ENCODE measurements around the gene RASAL3. TPM values are rescaled to one million over a fixed set of nuclear protein-coding genes. Genes with fewer than 3 reads are reported as not detected.

The RASAL3 gene
- total RNA-seq, 1 donor, result not detected

DNA sequence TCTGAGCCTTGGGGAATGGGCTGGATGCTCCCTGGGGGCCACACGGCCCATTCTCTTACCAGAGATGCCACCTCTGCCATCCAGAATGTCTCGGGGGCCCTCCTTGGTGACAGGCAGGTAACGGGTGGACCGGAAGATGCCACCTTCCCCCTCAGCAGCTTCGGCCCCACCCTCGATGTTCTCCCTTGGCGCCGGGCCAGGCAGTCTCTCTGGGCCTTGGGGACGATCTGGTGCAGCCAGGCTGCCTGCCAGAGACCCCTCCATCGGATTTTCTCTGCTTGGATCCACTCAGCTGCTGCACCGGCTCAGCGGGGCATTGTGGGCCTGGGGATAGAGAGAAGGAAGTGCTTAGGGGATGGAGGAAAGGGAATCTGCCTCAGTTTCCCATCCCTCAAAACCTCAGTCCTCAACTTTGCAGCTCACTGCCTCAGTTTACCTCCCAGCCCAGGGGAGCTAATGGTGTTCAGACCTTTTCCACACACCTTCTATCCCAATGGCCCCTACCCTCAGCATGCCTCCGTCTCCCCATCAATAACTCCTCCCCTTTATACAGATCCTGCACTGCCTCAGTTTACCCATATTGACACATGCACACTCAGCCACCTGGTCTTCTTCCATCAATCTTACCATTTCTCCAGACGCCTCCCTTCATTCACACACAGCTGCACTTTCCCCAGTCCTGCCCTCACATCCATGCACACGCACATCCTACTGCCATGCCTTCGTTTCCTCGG lies 16.1 kb downstream of the RASAL3 start:
- TF ChIP-seq, protein P1, sequence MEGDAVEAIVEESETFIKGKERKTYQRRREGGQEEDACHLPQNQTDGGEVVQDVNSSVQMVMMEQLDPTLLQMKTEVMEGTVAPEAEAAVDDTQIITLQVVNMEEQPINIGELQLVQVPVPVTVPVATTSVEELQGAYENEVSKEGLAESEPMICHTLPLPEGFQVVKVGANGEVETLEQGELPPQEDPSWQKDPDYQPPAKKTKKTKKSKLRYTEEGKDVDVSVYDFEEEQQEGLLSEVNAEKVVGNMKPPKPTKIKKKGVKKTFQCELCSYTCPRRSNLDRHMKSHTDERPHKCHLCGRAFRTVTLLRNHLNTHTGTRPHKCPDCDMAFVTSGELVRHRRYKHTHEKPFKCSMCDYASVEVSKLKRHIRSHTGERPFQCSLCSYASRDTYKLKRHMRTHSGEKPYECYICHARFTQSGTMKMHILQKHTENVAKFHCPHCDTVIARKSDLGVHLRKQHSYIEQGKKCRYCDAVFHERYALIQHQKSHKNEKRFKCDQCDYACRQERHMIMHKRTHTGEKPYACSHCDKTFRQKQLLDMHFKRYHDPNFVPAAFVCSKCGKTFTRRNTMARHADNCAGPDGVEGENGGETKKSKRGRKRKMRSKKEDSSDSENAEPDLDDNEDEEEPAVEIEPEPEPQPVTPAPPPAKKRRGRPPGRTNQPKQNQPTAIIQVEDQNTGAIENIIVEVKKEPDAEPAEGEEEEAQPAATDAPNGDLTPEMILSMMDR (IDR thresholded peaks at IDR 0.05; ENCODE audit: insufficient read depth, low read depth, low read length), result no peak

DNA sequence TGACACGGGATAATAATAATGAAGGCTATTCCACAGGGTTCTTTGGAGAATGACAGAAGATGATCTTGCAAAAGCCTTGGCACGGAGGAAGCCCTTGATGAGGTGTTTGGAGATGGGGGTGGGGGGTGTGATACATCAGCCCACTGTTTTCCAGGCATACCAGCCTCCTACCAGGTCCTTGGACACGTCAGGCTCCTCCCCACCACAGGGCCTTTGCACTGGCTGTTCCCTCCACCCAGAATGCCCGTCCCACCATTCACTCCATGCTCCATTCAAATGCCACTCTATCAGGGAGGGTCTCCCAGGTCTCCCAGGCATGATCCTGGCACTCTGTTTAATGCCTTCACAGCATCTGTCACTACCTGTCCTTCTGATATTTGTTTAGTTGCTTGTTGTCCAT lies 17.3 kb downstream of the RASAL3 start:
- TF ChIP-seq, protein P1 (IDR thresholded peaks at IDR 0.05; ENCODE audit: insufficient read depth, low read depth, low read length), result no peak
- DNase-seq (ENCODE audit: low read depth), result no peak
- no peak overlapping the region for H3K4me3 ChIP-seq (ENCODE audit: low read depth, low read length)

More for the DNA sequence above, 16.1 kb downstream of the RASAL3 start:
- DNase-seq (ENCODE audit: low read depth), result no peak
- H3K4me3 ChIP-seq (ENCODE audit: low read depth, low read length), result peak overlapping the region; percentile 74

DNA sequence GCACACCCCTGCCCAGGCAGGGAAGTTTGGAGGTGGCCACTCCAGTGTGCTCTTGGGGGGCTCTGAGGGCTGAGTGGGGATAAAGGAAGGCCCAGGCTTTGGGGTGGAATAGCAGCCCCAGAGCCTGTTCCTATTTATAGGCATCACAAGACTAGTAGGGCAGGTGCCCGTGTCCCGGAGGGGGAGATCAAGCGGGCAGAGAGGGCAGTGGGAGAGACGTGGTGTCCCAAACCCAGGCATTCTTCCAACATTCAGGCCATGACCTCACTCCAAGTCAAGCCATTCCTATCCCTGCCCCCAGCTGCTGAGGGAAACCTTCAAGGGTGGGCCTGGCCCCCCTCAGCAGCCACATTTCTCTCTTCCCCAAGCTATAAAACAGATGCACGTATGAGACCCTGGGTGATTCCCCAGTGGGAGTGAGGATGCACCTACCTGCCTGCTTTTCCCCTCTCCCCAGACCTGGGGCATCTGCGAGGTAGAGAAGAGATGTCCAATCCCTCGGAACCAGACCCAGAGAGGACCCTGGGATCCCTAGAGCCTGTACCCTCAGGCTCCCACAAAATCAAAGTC lies 18.5 kb downstream of the RASAL3 start:
- DNase-seq (ENCODE audit: low read depth), result no peak
- no peak overlapping the region for H3K4me3 ChIP-seq (ENCODE audit: low read depth, low read length)
- TF ChIP-seq, protein P1 (IDR thresholded peaks at IDR 0.05; ENCODE audit: insufficient read depth, low read depth, low read length), result no peak

DNA sequence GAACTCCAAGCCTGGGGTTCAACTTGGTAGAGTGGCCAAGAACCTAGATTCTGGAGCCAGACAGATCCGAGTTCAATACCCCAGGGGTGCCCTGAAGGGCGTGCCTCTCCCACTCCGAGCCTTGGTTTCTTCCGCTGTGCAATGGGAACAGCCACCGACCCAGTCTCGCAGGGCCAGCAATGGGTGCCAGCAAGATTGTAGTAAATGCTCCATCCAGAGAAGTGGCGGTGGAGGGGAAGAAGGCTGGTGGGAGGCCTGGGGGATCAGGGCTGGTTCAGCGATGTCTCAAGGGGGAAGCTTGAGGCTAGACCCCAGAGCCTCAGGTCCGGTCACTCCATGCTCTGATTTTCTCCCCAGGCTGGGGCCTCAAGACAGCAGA lies 19.1 kb downstream of the RASAL3 start:
- TF ChIP-seq, protein P1 (IDR thresholded peaks at IDR 0.05; ENCODE audit: insufficient read depth, low read depth, low read length), result no peak
- no peak overlapping the region for H3K4me3 ChIP-seq (ENCODE audit: low read depth, low read length)
- DNase-seq (ENCODE audit: low read depth), result no peak

DNA sequence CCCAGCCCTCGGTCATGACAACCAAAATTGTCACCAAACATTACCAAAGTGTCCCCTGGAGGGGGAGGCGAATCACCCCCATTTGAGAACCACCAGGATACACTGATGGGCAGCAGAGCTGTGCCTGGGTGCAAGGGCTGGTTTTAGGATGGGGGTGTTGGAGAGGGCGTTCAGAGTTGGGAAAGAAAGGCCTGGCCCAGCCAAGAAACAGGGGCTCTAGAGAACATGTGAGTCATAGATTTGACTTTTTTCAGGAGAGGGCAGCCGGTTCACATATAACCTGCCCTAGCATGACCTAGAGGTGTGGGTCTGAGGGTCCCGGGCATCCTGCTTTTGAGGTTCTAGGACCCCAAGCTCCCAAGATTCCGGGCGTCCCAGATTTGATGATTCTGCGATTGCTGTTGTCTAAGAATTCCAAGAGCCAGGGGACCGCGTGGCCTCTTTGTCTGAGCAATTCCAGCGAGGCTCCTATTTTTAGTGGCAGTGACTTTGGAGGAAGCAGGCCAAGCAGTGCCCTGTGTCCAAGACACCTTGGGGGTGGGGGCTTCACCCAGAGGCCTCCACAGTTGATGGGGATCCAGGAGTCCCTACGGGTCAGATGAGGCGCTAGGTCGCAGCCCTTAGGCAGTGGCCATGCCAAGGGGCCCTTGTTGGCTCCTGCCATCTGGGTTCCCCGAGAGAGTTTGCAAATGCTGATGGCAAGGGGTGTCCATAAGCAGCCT lies 19.7 kb downstream of the RASAL3 start:
- TF ChIP-seq, protein P1 (IDR thresholded peaks at IDR 0.05; ENCODE audit: insufficient read depth, low read depth, low read length), result no peak
- DNase-seq (ENCODE audit: low read depth), result no peak

DNA sequence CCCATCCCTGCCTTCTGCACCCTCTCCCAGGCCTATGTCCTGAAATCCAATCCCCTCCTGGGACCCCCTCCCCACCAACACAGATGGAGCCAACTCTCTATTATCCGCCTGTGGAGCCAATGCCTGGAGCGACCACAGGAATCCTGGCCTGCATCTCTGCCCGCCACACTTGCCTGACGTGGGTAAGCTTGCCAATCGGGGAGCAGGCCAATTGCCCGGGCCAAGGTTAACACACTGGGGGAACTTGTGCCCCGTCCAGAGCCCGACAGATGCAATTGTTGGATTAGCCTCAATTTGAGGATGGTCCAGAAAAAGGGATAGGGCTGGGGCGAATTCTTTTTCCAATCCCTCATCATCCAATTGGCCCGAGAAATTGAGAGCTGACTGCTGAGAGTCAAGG lies 20.5 kb downstream of the RASAL3 start:
- DNase-seq (ENCODE audit: low read depth), result no peak
- no peak overlapping the region for H3K4me3 ChIP-seq (ENCODE audit: low read depth, low read length)
- TF ChIP-seq, protein P1 (IDR thresholded peaks at IDR 0.05; ENCODE audit: insufficient read depth, low read depth, low read length), result no peak

More for the DNA sequence above, 19.7 kb downstream of the RASAL3 start:
- H3K4me3 ChIP-seq (ENCODE audit: low read depth, low read length), result no peak overlapping the region

Data from fibroblast of villous mesenchyme (primary cell).